HepG2 (cell line): Measurements from ENCODE around the gene IL27RA. TPM values are rescaled to one million over a fixed set of nuclear protein-coding genes. Genes with fewer than 3 reads are reported as not detected.
A peak's percentile ranks its signal among the peaks of the same experiment; 100 is the strongest.

ENCODE experiments used
- CENPT ChIP-seq: sonication (generic); formaldehyde crosslinking; IDR thresholded peaks from 2 replicates; pipeline ENCODE4 v1.8.0; 2022; ENCODE audit warnings: low read depth, mild to moderate bottlenecking, moderate library complexity, missing genetic modification reagents
- DR1 ChIP-seq: sonication (generic); formaldehyde crosslinking; IDR thresholded peaks from 2 replicates; pipeline ENCODE4 v1.8.0; 2021; ENCODE audit warnings: mild to moderate bottlenecking, missing genetic modification reagents, inconsistent platforms
- FOXM1 ChIP-seq: sonication (generic); formaldehyde crosslinking; IDR thresholded peaks from 2 replicates; pipeline ENCODE4 v1.5.0; 2020; ENCODE audit warnings: missing genetic modification reagents
- IKZF4 ChIP-seq: sonication (generic); formaldehyde crosslinking; IDR thresholded peaks from 2 replicates; pipeline ENCODE4 v1.5.1; 2020; ENCODE audit warnings: borderline replicate concordance, mild to moderate bottlenecking, low read depth, missing genetic modification reagents; ENCODE audit errors: not compliant biosample characterization
- KDM5B ChIP-seq: sonication (generic); formaldehyde crosslinking; IDR thresholded peaks from 2 replicates; pipeline ENCODE4 v1.4.0; 2020; ENCODE audit warnings: missing genetic modification reagents, mild to moderate bottlenecking, borderline replicate concordance
- NFE2L2 ChIP-seq: fragments of 150-350 bp; IDR thresholded peaks from 2 replicates; pipeline ENCODE4 v1.6.1; 2014; ENCODE audit warnings: low read length
- NFKBIZ ChIP-seq: IDR thresholded peaks from 2 replicates; pipeline ENCODE4 v1.6.1; 2018; ENCODE audit warnings: missing genetic modification reagents, missing compliant biosample characterization
- NFRKB ChIP-seq: fragments of 450-650 bp; IDR thresholded peaks from 2 replicates; pipeline ENCODE4 v1.6.1; 2017
- NFYC ChIP-seq: IDR thresholded peaks from 2 replicates; pipeline ENCODE4 v1.6.1; 2016; ENCODE audit warnings: missing genetic modification reagents, missing compliant biosample characterization
- PRDM4 ChIP-seq: sonication (generic); formaldehyde crosslinking; IDR thresholded peaks from 2 replicates; pipeline ENCODE4 v1.9.0; 2021; ENCODE audit warnings: missing genetic modification reagents, borderline replicate concordance
- PTBP1 ChIP-seq: fragments of 200-400 bp; formaldehyde crosslinking; IDR thresholded peaks from 2 replicates; pipeline ENCODE4 v1.6.1; 2018; ENCODE audit warnings: low read length, low read depth; ENCODE audit not compliant: poor library complexity, severe bottlenecking
- RELA ChIP-seq: sonication (generic); formaldehyde crosslinking; IDR thresholded peaks from 2 replicates; pipeline ENCODE4 v1.4.0; 2020; ENCODE audit warnings: missing genetic modification reagents
- SP2 ChIP-seq: sonication (generic); formaldehyde crosslinking; IDR thresholded peaks from 2 replicates; pipeline ENCODE4 v1.5.1; 2020; ENCODE audit warnings: mild to moderate bottlenecking, missing genetic modification reagents
- TARDBP ChIP-seq: sonication (generic); formaldehyde crosslinking; IDR thresholded peaks from 2 replicates; pipeline ENCODE4 v1.8.0; 2022; ENCODE audit warnings: mild to moderate bottlenecking, missing genetic modification reagents
- U2AF1 ChIP-seq: fragments of 200-400 bp; formaldehyde crosslinking; optimal IDR thresholded peaks from 2 replicates; pipeline ENCODE3; 2017; ENCODE audit warnings: mild to moderate bottlenecking, low read depth, low read length
- XRCC5 ChIP-seq: fragments of 200-400 bp; formaldehyde crosslinking; optimal IDR thresholded peaks from 2 replicates; pipeline ENCODE3; 2017; ENCODE audit warnings: mild to moderate bottlenecking, low read length
- ZFX ChIP-seq: sonication (generic); formaldehyde crosslinking; IDR thresholded peaks from 2 replicates; pipeline ENCODE4 v1.4.0; 2020; ENCODE audit warnings: mild to moderate bottlenecking, low read depth, missing genetic modification reagents, moderate library complexity
- ZMYM2 ChIP-seq: sonication (generic); formaldehyde crosslinking; IDR thresholded peaks from 2 replicates; pipeline ENCODE4 v1.8.0; 2022; ENCODE audit warnings: mild to moderate bottlenecking, missing genetic modification reagents
- ZNF143 ChIP-seq: sonication (generic); formaldehyde crosslinking; IDR thresholded peaks from 2 replicates; pipeline ENCODE4 v1.4.0; 2020; ENCODE audit warnings: missing genetic modification reagents
- ZNF260 ChIP-seq: sonication (generic); formaldehyde crosslinking; IDR thresholded peaks from 2 replicates; pipeline ENCODE4 v1.4.0; 2020; ENCODE audit warnings: missing genetic modification reagents, low read depth, mild to moderate bottlenecking, borderline replicate concordance
- ZNF34 ChIP-seq: sonication (generic); formaldehyde crosslinking; IDR thresholded peaks from 2 replicates; pipeline ENCODE4 v1.4.0; 2020; ENCODE audit warnings: mild to moderate bottlenecking, missing genetic modification reagents, borderline replicate concordance
- ZNF362 ChIP-seq: sonication (generic); formaldehyde crosslinking; IDR thresholded peaks from 2 replicates; pipeline ENCODE4 v1.4.0; 2020; ENCODE audit warnings: missing genetic modification reagents, mild to moderate bottlenecking, borderline replicate concordance
- ZNF550 ChIP-seq: sonication (generic); formaldehyde crosslinking; IDR thresholded peaks from 2 replicates; pipeline ENCODE4 v1.4.0; 2020; ENCODE audit warnings: mild to moderate bottlenecking, missing genetic modification reagents, borderline replicate concordance
- ZNF597 ChIP-seq: sonication (generic); formaldehyde crosslinking; IDR thresholded peaks from 2 replicates; pipeline ENCODE4 v1.5.0; 2020; ENCODE audit warnings: missing genetic modification reagents
- ZNF724P ChIP-seq: sonication (generic); formaldehyde crosslinking; IDR thresholded peaks from 2 replicates; pipeline ENCODE4 v1.8.0; 2022; ENCODE audit warnings: missing genetic modification reagents, borderline replicate concordance
- polyA plus RNA-seq, 8 experiments: library from polyadenylated mRNA; depleted of rRNA in 3 of 8; stranded (reverse) in 7 of 8; unstranded in 1 of 8; fragments of >200 nt; fragmentation: Illumina TruSeq in 4 of 8; extraction: Trizol in 4 of 8; gene quantifications; 2 replicates each; pipeline versions ENCODE4 v1.2.1 to v1.2.3, GENCODE V29; 2011 to 2016; ENCODE audit warnings: low read depth in 4 of 8, missing spikeins in 1 of 8, mixed read lengths in 1 of 8; ENCODE audit not compliant: insufficient read depth in 1 of 8
- total RNA-seq, 5 experiments: library from RNA; depleted of rRNA; stranded (reverse); fragments of >200 nt; fragmentation: Illumina TruSeq; extraction: Trizol; gene quantifications; 2 replicates each; pipeline ENCODE4 v1.2.3, GENCODE V29; 2016; ENCODE audit warnings: low read depth in 1 of 5

IL27RA gene
- total and polyA plus RNA-seq, 2 of the 13 experiments (the other 11 are each of a cell fraction or from before 2014, with no cell fraction given), result 3.5 to 8.1 TPM

- TF ChIP-seq FOXM1 (CRISPR knock-in tag) (no peak), NFRKB (no peak), NFKBIZ (peak; percentile 38; the same call in 1 of the 2 replicates), IKZF4 (no peak), ZNF260 (CRISPR knock-in tag) (no peak), KDM5B (CRISPR knock-in tag) (peak; percentile 67; the same call in 1 of the 2 replicates), PTBP1 (no peak), TARDBP (CRISPR knock-in tag) (peak; percentile 79; the same call in 1 of the 2 replicates), ZNF362 (CRISPR knock-in tag) (no peak), ZNF34 (CRISPR knock-in tag) (no peak), NFE2L2 (no peak), ZNF724P (no peak; the same call in 1 of the 2 replicates), DR1 (CRISPR knock-in tag) (no peak), ZNF143 (no peak; the same call in none of the 2 replicates), ZMYM2 (peak; percentile 98), PRDM4 (CRISPR knock-in tag) (no peak), ZNF597 (CRISPR knock-in tag) (no peak), SP2 (CRISPR knock-in tag) (peak; percentile 76), XRCC5 (no peak), RELA (CRISPR knock-in tag) (no peak), U2AF1 (no peak), CENPT (no peak), ZNF550 (no peak), NFYC (no peak), ZFX (CRISPR knock-in tag) (peak; percentile 91)
Measured at GRCh38 chr19:14006766-14007562, 24.6 kb upstream of the IL27RA start (continued).
